Activated T-cell treated with anti-CD3 and anti-CD28 coated beads, Interleukin-2, amount 50 U/mL, for 1 hour (primary cell): ENCODE measurements around the gene DNAH10.

ENCODE experiments used
- DNase-seq: peaks from one replicate; pipeline ENCODE4 v3.0.0-alpha.2; 2020

Gene DNAH10

GRCh38 chr12:123891011-123891410 lies 128.9 kb downstream of the DNAH10 start:
- DNase-seq: no peak

GRCh38 chr12:123891516-123892179 lies 129.5 kb downstream of the DNAH10 start:
- DNase-seq: no peak

- DNase-seq: no peak
Observed at GRCh38 chr12:123892180-123892559, 130.1 kb downstream of the DNAH10 start.

GRCh38 chr12:123892853-123893252 lies 130.8 kb downstream of the DNAH10 start:
- no peak for DNase-seq

- no peak for DNase-seq
Observed at GRCh38 chr12:123893276-123893675, 131.2 kb downstream of the DNAH10 start.

- DNase-seq: no peak
Observed at GRCh38 chr12:123894823-123895345, 132.8 kb downstream of the DNAH10 start.

- no peak for DNase-seq
Observed at GRCh38 chr12:123895451-123895850, 133.3 kb downstream of the DNAH10 start.

GRCh38 chr12:123896767-123897166 lies 134.7 kb downstream of the DNAH10 start:
- no peak for DNase-seq

GRCh38 chr12:123897221-123897620 lies 135.1 kb downstream of the DNAH10 start:
- DNase-seq: no peak

GRCh38 chr12:123898673-123899072 lies 136.6 kb downstream of the DNAH10 start:
- no peak for DNase-seq

- DNase-seq: no peak
Observed at GRCh38 chr12:123899368-123899767, 137.3 kb downstream of the DNAH10 start.

GRCh38 chr12:123900871-123901376 lies 138.8 kb downstream of the DNAH10 start:
- DNase-seq: no peak

- DNase-seq: no peak
Observed at GRCh38 chr12:123902821-123903220, 140.7 kb downstream of the DNAH10 start.

GRCh38 chr12:123903301-123904065 lies 141.4 kb downstream of the DNAH10 start:
- DNase-seq: no peak

GRCh38 chr12:123905319-123905925 lies 143.3 kb downstream of the DNAH10 start:
- DNase-seq: peak; percentile 56

- DNase-seq: no peak
Observed at GRCh38 chr12:123906711-123907420, 144.8 kb downstream of the DNAH10 start.

- DNase-seq: no peak
Observed at GRCh38 chr12:123907726-123908476, 145.8 kb downstream of the DNAH10 start.

- DNase-seq: no peak
Observed at GRCh38 chr12:123908884-123909725, 147.0 kb downstream of the DNAH10 start.

- no peak for DNase-seq
Observed at GRCh38 chr12:123910057-123910456, 148.0 kb downstream of the DNAH10 start.

GRCh38 chr12:123910761-123911193 lies 148.7 kb downstream of the DNAH10 start:
- no peak for DNase-seq
